Fibroblast of lung (primary cell): ENCODE measurements around the gene TRIM26. TPM values are rescaled to one million over a fixed set of nuclear protein-coding genes. Genes with fewer than 3 reads are reported as not detected.

Source experiments
- DNase-seq, 2 donors: peaks; one replicate each; pipeline versions ENCODE4 v3.0.0 to v3.0.0-alpha.2; 2010; ENCODE audit warnings: low read depth in 2 of 2
- H2AFZ ChIP-seq: 2 replicates; pipeline ENCODE4 v1.5.1; 2012; ENCODE audit warnings: low read length, control low read depth, inconsistent platforms
- H3K27ac ChIP-seq: 2 replicates; pipeline ENCODE4 v1.5.1; 2011; ENCODE audit warnings: low read length, control low read depth; ENCODE audit not compliant: insufficient read depth
- H3K27me3 ChIP-seq: 2 replicates; pipeline ENCODE4 v1.5.1; 2011; ENCODE audit warnings: mild to moderate bottlenecking, low read length; ENCODE audit not compliant: control insufficient read depth, insufficient read depth
- H3K36me3 ChIP-seq: 2 replicates; pipeline ENCODE4 v1.5.1; 2011; ENCODE audit warnings: low read length; ENCODE audit not compliant: control insufficient read depth, insufficient read depth
- H3K4me1 ChIP-seq: 2 replicates; pipeline ENCODE4 v1.5.1; 2011; ENCODE audit warnings: low read length; ENCODE audit not compliant: control insufficient read depth, insufficient read depth; ENCODE audit errors: extremely low read depth
- H3K4me2 ChIP-seq: 2 replicates; pipeline ENCODE4 v1.5.1; 2011; ENCODE audit warnings: low read length, control low read depth; ENCODE audit not compliant: insufficient read depth; ENCODE audit errors: extremely low read depth
- H3K4me3 ChIP-seq, 4 experiments: fragments of 200-600 bp in 1 of 4; sonication (generic) in 1 of 4; replicated peaks in 1 of 4; 2 replicates each; pipeline ENCODE4 v1.5.1; 2011 to 2016; ENCODE audit warnings: low read length in 4 of 4, low read depth in 3 of 4, mild to moderate bottlenecking in 3 of 4, control low read depth in 2 of 4, inconsistent platforms in 1 of 4, mixed read lengths in 1 of 4; ENCODE audit not compliant: insufficient read depth in 1 of 4; ENCODE audit errors: control extremely low read depth in 1 of 4
- H3K79me2 ChIP-seq: 2 replicates; pipeline ENCODE4 v1.5.1; 2012; ENCODE audit warnings: mild to moderate bottlenecking, low read length, inconsistent platforms; ENCODE audit not compliant: control insufficient read depth, insufficient read depth
- H3K9ac ChIP-seq: 2 replicates; pipeline ENCODE4 v1.5.1; 2011; ENCODE audit warnings: mild to moderate bottlenecking, low read length, control low read depth; ENCODE audit not compliant: insufficient read depth
- H3K9me3 ChIP-seq: 2 replicates; pipeline ENCODE4 v1.5.1; 2012; ENCODE audit warnings: low read depth, low read length; ENCODE audit not compliant: control insufficient read depth, insufficient read depth
- H4K20me1 ChIP-seq: 2 replicates; pipeline ENCODE4 v1.5.1; 2011; ENCODE audit warnings: low read length; ENCODE audit not compliant: control insufficient read depth, insufficient read depth; ENCODE audit errors: extremely low read depth
- CTCF ChIP-seq, 2 donors: IDR thresholded peaks in 1 of 2; conservative IDR thresholded peaks in 1 of 2; 1 replicate in 1 of 2; 2 replicates in 1 of 2; pipeline ENCODE4 v1.5.1; 2011 to 2012; ENCODE audit warnings: low read length in 2 of 2, control low read depth in 1 of 2, inconsistent platforms in 1 of 2, low read depth in 1 of 2, mild to moderate bottlenecking in 1 of 2
- EZH2 ChIP-seq: IDR thresholded peaks from 2 replicates; pipeline ENCODE4 v1.5.1; 2012; ENCODE audit warnings: low read length, control low read depth, mild to moderate bottlenecking; ENCODE audit errors: missing control alignments
- polyA plus RNA-seq, 2 donors: library from polyadenylated mRNA; depleted of rRNA in 1 of 2; stranded (reverse) in 1 of 2; unstranded in 1 of 2; fragments of >200 nt; gene quantifications; 2 replicates each; pipeline ENCODE4 v1.2.1, GENCODE V29; 2011 to 2012; ENCODE audit warnings: missing spikeins in 1 of 2
- total RNA-seq: library from RNA; depleted of rRNA; stranded (reverse); fragments of >200 nt; gene quantifications from 2 replicates; pipeline ENCODE4 v1.2.1, GENCODE V29; 2014

TRIM26 gene
- total and polyA plus RNA-seq, 2 donors (not counting 1 experiment from before 2014, with no cell fraction given), result 18.8 to 22.5 TPM

GRCh38 chr6:30216096-30216495 lies 2.9 kb upstream of the TRIM26 start:
- no peak overlapping the region for H2AFZ ChIP-seq
- no peaks in the 10 kb centered on the region for H4K20me1 ChIP-seq
- peaks cover 6% of the 10 kb centered on the region for H3K4me1 ChIP-seq
- H3K36me3 ChIP-seq, result no peaks in the 10 kb centered on the region
- H3K9ac ChIP-seq, result no peak overlapping the region
- no peak overlapping the region for H3K27ac ChIP-seq
- DNase-seq, result no peak
- no peak for TF ChIP-seq CTCF (conservative IDR thresholded peaks at IDR 0.05 in 1 of 2, IDR thresholded peaks at IDR 0.05 in 1 of 2; ENCODE audit: low read depth in 1 of 2, low read length in 2 of 2)
- no peak for TF ChIP-seq EZH2
- H3K4me3 ChIP-seq, result no peak overlapping the region
- H3K9me3 ChIP-seq, result no peaks in the 10 kb centered on the region
- H3K4me2 ChIP-seq, result no peak overlapping the region
- peaks cover 19% of the 10 kb centered on the region for H3K79me2 ChIP-seq
- H3K27me3 ChIP-seq, result no peaks in the 10 kb centered on the region

GRCh38 chr6:30214657-30214982 lies 1.4 kb upstream of the TRIM26 start:
- Histone ChIP-seq H3K9me3 (no peaks in the 10 kb centered on the region), H3K36me3 (no peaks in the 10 kb centered on the region), H3K4me2 (peak overlapping the region; percentile 74), H2AFZ (peak overlapping the region; percentile 80), H3K79me2 (peaks cover 29% of the 10 kb centered on the region), H4K20me1 (no peaks in the 10 kb centered on the region), H3K9ac (peak overlapping the region; percentile 97), H3K4me3 (peak overlapping the region; percentile 68 to 93 (median 86)), H3K4me1 (peaks cover 6% of the 10 kb centered on the region), H3K27me3 (no peaks in the 10 kb centered on the region), H3K27ac (peak overlapping the region; percentile 92)
- TF ChIP-seq CTCF (conservative IDR thresholded peaks at IDR 0.05 in 1 of 2, IDR thresholded peaks at IDR 0.05 in 1 of 2; ENCODE audit: low read depth in 1 of 2, low read length in 2 of 2), result no peak
- no peak for TF ChIP-seq EZH2
- no peak for DNase-seq

- TF ChIP-seq EZH2, result no peak
- no peak for TF ChIP-seq CTCF (conservative IDR thresholded peaks at IDR 0.05 in 1 of 2, IDR thresholded peaks at IDR 0.05 in 1 of 2; ENCODE audit: low read depth in 1 of 2, low read length in 2 of 2)
- H3K4me1 ChIP-seq, result peaks cover 6% of the 10 kb centered on the region
- peak overlapping the region; percentile 68 to 93 (median 86) for H3K4me3 ChIP-seq
- peak; percentile 70 to 78 for DNase-seq
- H3K27me3 ChIP-seq, result no peaks in the 10 kb centered on the region
- H3K9ac ChIP-seq, result peak overlapping the region; percentile 97
- H2AFZ ChIP-seq, result peak overlapping the region; percentile 80
- H3K79me2 ChIP-seq, result peaks cover 31% of the 10 kb centered on the region
- peak overlapping the region; percentile 92 for H3K27ac ChIP-seq
- no peaks in the 10 kb centered on the region for H3K9me3 ChIP-seq
- peak overlapping the region; percentile 74 for H3K4me2 ChIP-seq
- H3K36me3 ChIP-seq, result no peaks in the 10 kb centered on the region
- no peaks in the 10 kb centered on the region for H4K20me1 ChIP-seq
Observed at GRCh38 chr6:30213957-30214656, 901 bp upstream of the TRIM26 start.
